ENCODE data around the gene LAMA2. TPM values are rescaled to one million over a fixed set of nuclear protein-coding genes. Genes with fewer than 3 reads are reported as not detected.

Gene LAMA2
- total RNA-seq, 4 donors from 2014 or later: 15.4 to 55.3 (median 38.7) TPM

- DNase-seq: peak in 1 of 3 donors; percentile 70
- no peak for TF ChIP-seq POLR2A (IDR thresholded peaks at IDR 0.05)
- TF ChIP-seq CTCF (IDR thresholded peaks at IDR 0.05): peak; percentile 27 to 73 (median 66)
- H3K36me3 ChIP-seq: no peaks in the 10 kb centered on the region
- H3K27me3 ChIP-seq: no peaks in the 10 kb centered on the region
- no peak overlapping the region for H3K4me3 ChIP-seq
- H3K4me1 ChIP-seq: no peaks in the 10 kb centered on the region
- H3K9me3 ChIP-seq: no peaks in the 10 kb centered on the region
- no peak overlapping the region for H3K27ac ChIP-seq
Measured at GRCh38 chr6:129370268-129370916, 487.5 kb downstream of the LAMA2 start.

GRCh38 chr6:129381885-129382284 is 498.9 kb downstream of the LAMA2 start:
- no peaks in the 10 kb centered on the region for H3K27me3 ChIP-seq
- DNase-seq: no peak

GRCh38 chr6:129382916-129383315 is 500.0 kb downstream of the LAMA2 start:
- DNase-seq: no peak
- peaks cover 0 to 3% (median 0%) of the 10 kb centered on the region in 3 donors for H3K36me3 ChIP-seq

More at GRCh38 chr6:129381885-129382284, 498.9 kb downstream of the LAMA2 start:
- H3K4me3 ChIP-seq: no peak overlapping the region
- no peak for TF ChIP-seq CTCF (IDR thresholded peaks at IDR 0.05)
- no peak for TF ChIP-seq POLR2A (IDR thresholded peaks at IDR 0.05)
- H3K36me3 ChIP-seq: no peaks in the 10 kb centered on the region
- no peak overlapping the region for H3K27ac ChIP-seq
- H3K9me3 ChIP-seq: no peaks in the 10 kb centered on the region
- no peaks in the 10 kb centered on the region for H3K4me1 ChIP-seq

GRCh38 chr6:129385117-129385516 is 502.2 kb downstream of the LAMA2 start:
- no peak for DNase-seq
- TF ChIP-seq POLR2A (IDR thresholded peaks at IDR 0.05) (no peak), CTCF (IDR thresholded peaks at IDR 0.05) (no peak)
- Histone ChIP-seq H3K4me1 (no peaks in the 10 kb centered on the region), H3K4me3 (no peak overlapping the region), H3K9me3 (peaks cover 0 to 3% (median 0%) of the 10 kb centered on the region in 4 donors), H3K27me3 (no peaks in the 10 kb centered on the region), H3K36me3 (peaks cover 0 to 3% (median 0%) of the 10 kb centered on the region in 3 donors), H3K27ac (no peak overlapping the region)

More at GRCh38 chr6:129382916-129383315, 500.0 kb downstream of the LAMA2 start:
- H3K27me3 ChIP-seq: no peaks in the 10 kb centered on the region
- no peak overlapping the region for H3K4me3 ChIP-seq
- no peak for TF ChIP-seq POLR2A (IDR thresholded peaks at IDR 0.05)
- no peak for TF ChIP-seq CTCF (IDR thresholded peaks at IDR 0.05)
- H3K27ac ChIP-seq: no peak overlapping the region
- no peaks in the 10 kb centered on the region for H3K4me1 ChIP-seq
- peaks cover 0 to 3% (median 0%) of the 10 kb centered on the region in 4 donors for H3K9me3 ChIP-seq

GRCh38 chr6:129390900-129391299 is 508.0 kb downstream of the LAMA2 start:
- no peaks in the 10 kb centered on the region for H3K4me1 ChIP-seq
- no peaks in the 10 kb centered on the region for H3K27me3 ChIP-seq
- TF ChIP-seq POLR2A (IDR thresholded peaks at IDR 0.05): no peak
- no peak for TF ChIP-seq CTCF (IDR thresholded peaks at IDR 0.05)
- DNase-seq: no peak
- no peak overlapping the region for H3K27ac ChIP-seq
- H3K9me3 ChIP-seq: peaks cover 0 to 3% (median 0%) of the 10 kb centered on the region in 4 donors
- H3K4me3 ChIP-seq: no peak overlapping the region
- peaks cover 0 to 3% (median 0%) of the 10 kb centered on the region in 3 donors for H3K36me3 ChIP-seq
